Activated naive CD4-positive, alpha-beta T cell treated with anti-CD3 and anti-CD28 coated beads, Interleukin-2, amount 10 ng/mL, durations not matched to agents 5 hours and 36 hours (primary cell): Measurements from ENCODE around the gene KRTAP4-9. TPM values are rescaled to one million over a fixed set of nuclear protein-coding genes. Genes with fewer than 3 reads are reported as not detected.

Experiments used
- total RNA-seq, 2 experiments: library from RNA; stranded (reverse); gene quantifications; one replicate each; pipeline ENCODE4 v1.2.3, GENCODE V29; 2021

The KRTAP4-9 gene
- not detected for total RNA-seq

DNA sequence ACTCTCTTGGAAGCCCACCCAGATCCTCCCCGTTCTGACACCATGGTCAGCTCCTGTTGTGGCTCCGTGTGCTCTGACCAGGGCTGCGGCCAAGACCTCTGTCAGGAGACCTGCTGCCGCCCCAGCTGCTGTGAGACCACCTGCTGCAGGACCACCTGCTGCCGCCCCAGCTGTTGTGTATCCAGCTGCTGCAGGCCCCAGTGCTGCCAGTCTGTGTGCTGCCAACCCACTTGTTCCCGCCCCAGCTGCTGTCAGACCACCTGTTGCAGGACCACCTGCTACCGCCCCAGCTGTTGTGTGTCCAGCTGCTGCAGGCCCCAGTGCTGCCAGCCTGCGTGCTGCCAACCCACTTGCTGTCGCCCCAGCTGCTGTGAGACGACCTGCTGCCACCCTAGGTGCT is at the start of gene KRTAP4-9:
Gene KRTAP4-9 (plus strand): TSS at position 43 of the 400 bp plus-strand sequence. CDS start 0 bp downstream, at position 43.

DNA sequence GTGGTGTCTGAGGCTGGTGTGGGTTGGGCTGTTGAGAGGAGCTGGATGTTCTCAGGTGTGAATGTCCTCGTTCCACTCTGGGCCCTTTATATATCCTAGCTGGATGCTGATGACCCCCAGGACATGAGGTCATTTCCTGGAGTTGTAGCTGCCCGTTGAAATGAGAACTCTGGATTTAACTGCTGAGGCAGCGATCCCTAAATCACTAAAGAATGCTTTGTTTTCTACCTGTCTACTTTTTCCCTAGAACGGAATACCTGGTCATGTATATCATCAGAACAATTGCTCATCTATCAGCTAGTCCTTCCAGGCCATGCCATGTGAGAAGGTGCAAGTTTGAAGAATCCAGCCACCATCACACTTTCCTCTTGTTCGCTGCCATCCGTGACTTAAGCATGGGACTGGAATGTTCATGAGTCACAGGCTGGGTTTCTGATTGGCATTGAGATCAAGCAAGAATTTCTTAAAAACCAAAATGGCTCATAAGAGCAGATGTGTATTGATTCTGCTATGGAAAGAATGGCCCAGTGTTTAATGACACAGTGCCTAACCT is 45.1 kb upstream of the KRTAP4-9 start, which contains the start of gene KRTAP2-3:
Gene KRTAP2-3 (minus strand): TSS at position 63 of the 553 bp plus-strand sequence. CDS start 64 bp downstream, outside the sequence.

DNA sequence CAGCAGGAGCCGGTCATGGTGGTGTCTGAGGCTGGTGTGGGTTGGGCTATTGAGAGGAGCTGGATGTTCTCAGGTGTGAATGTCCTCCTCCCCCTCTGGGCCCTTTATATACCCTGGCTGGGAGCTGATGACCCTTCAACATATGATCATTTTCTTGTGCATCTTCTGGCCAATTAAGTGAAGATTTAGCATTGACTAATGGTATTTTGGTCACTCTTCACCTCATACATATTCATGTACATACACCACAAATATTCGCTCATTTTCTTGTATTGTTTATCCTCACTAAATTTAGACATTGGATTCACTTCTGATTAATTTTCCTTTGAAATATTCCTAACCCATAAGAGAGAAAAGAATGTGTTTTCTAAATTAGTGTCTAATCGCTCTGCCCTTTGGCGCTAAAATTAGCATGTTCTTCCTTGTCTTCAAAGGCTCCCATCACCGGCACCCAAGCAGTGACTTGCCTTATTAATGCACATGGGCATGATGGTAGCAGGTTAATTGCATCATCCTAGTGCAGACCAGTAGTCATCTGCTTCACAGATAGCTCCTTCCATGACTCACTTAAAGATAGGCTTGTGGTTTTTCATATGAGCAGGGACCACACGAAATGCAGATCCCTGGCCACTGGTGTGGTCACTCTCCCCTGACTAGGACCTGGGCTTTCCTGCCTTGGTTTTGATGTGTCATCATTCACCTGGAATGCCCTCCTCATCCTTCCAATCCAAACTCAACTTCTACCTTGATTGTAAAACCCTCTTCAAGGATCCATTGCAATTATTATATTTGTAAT is 39.2 kb upstream of the KRTAP4-9 start, which contains the start of gene KRTAP2-4:
Gene KRTAP2-4 (minus strand): TSS at position 51 of the 796 bp plus-strand sequence. CDS start 34 bp downstream, at position 17.

DNA sequence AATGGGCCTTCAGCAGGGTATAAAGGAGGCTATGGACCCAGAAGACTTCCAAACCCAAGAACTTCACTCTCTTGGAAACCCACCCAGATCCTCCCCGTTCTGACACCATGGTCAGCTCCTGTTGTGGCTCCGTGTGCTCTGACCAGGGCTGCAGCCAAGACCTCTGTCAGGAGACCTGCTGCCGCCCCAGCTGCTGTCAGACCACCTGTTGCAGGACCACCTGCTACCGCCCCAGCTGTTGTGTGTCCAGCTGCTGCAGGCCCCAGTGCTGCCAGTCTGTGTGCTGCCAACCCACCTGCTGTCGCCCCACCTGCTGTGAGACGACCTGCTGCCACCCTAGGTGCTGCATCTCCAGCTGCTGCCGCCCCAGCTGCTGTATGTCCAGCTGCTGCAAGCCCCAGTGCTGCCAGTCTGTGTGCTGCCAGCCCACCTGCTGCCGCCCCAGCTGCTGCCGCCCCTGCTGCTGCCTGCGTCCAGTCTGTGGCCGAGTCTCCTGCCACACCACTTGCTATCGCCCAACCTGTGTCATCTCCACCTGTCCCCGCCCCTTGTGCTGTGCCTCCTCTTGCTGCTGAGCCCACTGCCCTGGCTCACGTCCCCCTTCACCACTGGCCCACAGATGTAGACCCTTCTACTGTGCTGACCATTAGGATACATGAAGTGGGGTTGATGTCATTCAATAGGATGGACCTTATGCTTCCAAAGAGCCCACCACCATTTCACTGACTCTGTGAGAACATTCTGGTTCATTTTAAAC is 20.9 kb upstream of the KRTAP4-9 start, which contains the start of gene KRTAP4-7:
Gene KRTAP4-7 (plus strand): TSS at position 51 of the 757 bp plus-strand sequence. CDS start 57 bp downstream, at position 108.

DNA sequence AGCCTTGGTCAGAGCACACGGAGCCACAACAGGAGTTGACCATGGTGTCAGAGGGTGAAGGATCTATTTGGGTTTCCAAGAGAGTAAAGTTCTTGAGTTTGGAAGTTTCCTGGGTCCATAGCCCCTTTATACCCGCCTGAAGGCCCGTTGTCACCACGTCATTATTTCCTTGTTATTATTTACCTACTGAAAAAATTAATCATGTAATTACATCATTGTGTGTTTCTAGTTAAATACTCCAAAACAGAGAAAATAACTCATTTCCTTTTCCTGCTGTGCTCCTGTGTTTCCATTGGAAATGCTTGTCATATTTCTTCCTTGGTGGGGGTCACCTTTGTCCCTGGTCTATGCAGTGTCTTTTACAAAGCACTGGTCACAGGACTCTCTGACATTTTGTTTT is 7.1 kb upstream of the KRTAP4-9 start, which contains the start of gene KRTAP4-8:
Gene KRTAP4-8 (minus strand): TSS at position 101 of the 400 bp plus-strand sequence. CDS start 58 bp downstream, at position 43.

DNA sequence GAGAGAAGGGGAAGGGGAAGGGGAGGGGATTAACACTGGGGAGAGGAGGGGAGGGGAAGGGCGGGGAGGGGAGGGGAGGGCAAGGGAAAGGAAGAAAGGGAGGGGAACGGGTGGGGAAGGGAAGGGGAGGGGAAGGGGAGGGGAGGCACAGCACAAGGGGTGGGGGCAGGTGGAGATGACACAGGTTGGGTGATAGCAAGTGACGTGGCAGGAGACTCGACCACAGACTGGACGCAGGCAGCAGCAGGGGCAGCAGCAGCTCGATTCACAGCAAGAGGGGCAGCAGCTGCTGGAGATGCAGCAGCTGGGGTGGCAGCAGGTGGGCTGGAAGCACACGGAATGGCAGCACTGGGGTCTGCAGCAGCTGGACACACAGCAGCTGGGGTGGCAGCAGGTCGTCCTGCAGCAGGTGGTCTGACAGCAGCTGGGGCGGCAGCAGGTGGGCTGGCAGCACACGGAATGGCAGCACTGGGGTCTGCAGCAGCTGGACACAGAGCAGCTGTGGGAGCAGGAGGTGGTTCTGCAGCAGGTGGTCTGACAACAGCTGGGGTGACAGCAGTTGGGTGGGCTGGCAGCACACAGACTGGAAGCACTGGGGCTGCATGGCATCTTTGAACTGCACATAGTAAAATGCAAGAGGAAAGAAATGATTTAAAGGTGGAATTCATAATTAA is 3.5 kb upstream of the KRTAP4-9 start, which contains the start of gene KRTAP4-16:
Gene KRTAP4-16 (minus strand): TSS at position 624 of the 674 bp plus-strand sequence. CDS start 0 bp downstream, at position 624.

DNA sequence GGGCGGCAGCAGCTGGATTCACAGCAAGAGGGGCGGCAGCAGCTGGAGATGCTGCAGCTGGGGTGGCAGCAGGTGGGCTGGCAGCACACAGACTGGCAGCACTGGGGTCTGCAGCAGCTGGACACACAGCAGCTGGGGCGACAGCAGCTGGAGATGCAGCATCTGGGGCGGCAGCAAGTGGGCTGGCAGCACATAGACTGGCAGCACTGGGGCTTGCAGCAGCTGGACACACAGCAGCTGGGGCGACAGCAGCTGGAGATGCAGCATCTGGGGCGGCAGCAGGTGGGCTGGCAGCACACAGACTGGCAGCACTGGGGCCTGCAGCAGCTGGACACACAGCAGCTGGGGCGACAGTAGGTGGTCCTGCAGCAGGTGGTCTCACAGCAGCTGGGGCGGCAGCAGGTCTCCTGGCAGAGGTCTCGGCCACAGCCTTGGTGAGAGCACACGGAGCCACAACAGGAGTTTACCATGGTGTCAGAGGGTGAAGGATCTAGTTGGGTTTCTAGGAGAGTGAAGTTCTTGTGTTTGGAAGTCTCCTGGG is 12.7 kb downstream of the KRTAP4-9 start, which contains the start of gene KRTAP4-11:
Gene KRTAP4-11 (minus strand): TSS at position 528 of the 541 bp plus-strand sequence. CDS start 58 bp downstream, at position 470.

DNA sequence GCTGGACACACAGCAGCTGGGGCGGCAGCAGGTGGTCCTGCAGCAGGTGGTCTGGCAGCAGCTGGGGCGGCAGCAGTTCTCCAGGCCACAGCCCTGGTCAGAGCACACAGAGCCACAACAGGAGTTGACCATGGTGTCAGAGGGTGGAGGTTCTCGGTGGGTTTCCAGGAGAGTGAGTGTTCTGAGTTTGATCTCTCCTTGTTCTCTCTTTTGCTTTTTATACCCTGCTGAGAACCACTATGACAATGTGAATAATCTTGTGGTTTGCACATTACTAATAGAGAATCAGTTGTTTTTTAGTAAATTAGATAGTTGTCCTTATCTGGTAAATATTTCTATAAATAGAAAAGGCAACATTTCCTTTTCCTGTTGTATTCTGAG is 18.8 kb downstream of the KRTAP4-9 start, which contains the start of gene KRTAP4-12:
Gene KRTAP4-12 (minus strand): TSS at position 192 of the 381 bp plus-strand sequence. CDS start 60 bp downstream, at position 132.

DNA sequence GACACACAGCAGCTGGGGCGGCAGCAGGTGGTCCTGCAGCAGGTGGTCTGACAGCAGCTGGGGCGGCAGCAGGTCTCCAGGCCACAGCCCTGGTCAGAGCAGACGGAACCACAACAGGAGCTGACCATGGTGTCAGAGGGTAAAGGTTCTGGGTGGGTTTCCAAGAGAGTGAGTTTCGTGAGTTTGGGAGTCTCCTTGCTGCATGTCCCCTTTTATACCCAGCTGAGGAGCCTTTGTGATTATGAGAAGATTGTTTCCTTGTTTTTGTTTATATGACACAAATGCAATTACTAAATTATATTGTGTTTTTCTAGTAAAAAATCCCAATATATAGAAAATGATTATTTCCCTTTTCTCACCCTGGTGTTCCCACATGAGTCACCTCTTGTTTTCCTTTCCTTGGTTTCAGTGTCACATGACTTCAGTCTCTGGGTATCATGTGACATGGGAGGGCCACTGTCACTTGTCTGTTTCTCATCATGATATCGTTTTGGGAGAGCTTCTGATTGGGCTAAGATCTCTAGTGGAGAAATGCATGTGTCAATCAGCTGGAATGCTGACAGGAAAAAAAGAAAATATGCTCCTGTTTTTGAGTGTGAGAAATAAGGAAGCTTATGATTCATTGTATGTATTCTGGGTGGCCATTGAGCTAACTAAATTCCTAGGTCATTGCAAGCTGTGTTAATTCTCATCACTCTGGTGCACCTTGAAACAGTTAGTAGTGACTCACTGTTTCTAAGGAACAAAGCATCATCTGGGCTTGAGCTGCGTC is 35.4 kb downstream of the KRTAP4-9 start, which contains the start of gene KRTAP4-6:
Gene KRTAP4-6 (minus strand): TSS at position 185 of the 772 bp plus-strand sequence. CDS start 57 bp downstream, at position 128.

DNA sequence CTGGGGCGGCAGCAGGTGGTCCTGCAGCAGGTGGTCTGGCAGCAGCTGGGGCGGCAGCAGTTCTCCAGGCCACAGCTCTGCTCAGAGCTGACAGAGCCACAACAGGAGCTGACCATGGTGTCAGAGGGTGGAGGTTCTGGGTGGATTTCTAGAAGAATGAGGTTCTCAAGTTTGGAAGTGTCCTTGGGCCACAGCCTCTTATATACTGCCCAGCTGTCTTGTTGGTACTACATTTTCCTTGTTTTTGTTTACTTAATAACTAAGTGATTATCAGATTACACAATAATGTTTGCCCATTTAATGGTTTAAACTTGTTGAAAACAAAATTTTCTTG is 44.4 kb downstream of the KRTAP4-9 start, which contains the start of gene KRTAP4-5:
Gene KRTAP4-5 (minus strand): TSS at position 174 of the 334 bp plus-strand sequence. CDS start 58 bp downstream, at position 116.

Other genes with a start within 250 kb of the KRTAP4-9 start
- not detected for gene KRT12, start 238.2 kb upstream of the KRTAP4-9 start, total RNA-seq
- not detected for gene KRT20, start 220.1 kb upstream of the KRTAP4-9 start, total RNA-seq
- gene KRT23, start 167.7 kb upstream of the KRTAP4-9 start, total RNA-seq, result not detected
- not detected for gene KRT39, start 138.4 kb upstream of the KRTAP4-9 start, total RNA-seq
- not detected for gene KRT40, start 121.1 kb upstream of the KRTAP4-9 start, total RNA-seq
- gene KRTAP3-3, start 111.2 kb upstream of the KRTAP4-9 start, total RNA-seq, result not detected
- not detected for gene KRTAP3-2, start 105.5 kb upstream of the KRTAP4-9 start, total RNA-seq
- not detected for gene KRTAP3-1, start 96.3 kb upstream of the KRTAP4-9 start, total RNA-seq
- not detected for gene KRTAP1-5, start 78.2 kb upstream of the KRTAP4-9 start, total RNA-seq
- gene KRTAP1-4, start 75.2 kb upstream of the KRTAP4-9 start, total RNA-seq, result not detected
- gene KRTAP1-3, start 70.5 kb upstream of the KRTAP4-9 start, total RNA-seq, result not detected
- not detected for gene KRTAP1-1, start 63.9 kb upstream of the KRTAP4-9 start, total RNA-seq
- not detected for gene KRTAP2-1, start 58.1 kb upstream of the KRTAP4-9 start, total RNA-seq
- gene KRTAP2-2, start 50.2 kb upstream of the KRTAP4-9 start, total RNA-seq, result not detected
- gene KRTAP2-3, start 45.3 kb upstream of the KRTAP4-9 start, total RNA-seq, result not detected
- not detected for gene KRTAP2-4, start 39.5 kb upstream of the KRTAP4-9 start, total RNA-seq
- gene KRTAP4-7, start 21.2 kb upstream of the KRTAP4-9 start, total RNA-seq, result not detected
- gene KRTAP4-8, start 7.2 kb upstream of the KRTAP4-9 start, total RNA-seq, result not detected
- not detected for gene KRTAP4-16, start 3.2 kb upstream of the KRTAP4-9 start, total RNA-seq
- gene KRTAP4-11, start 13.0 kb downstream of the KRTAP4-9 start, total RNA-seq, result not detected
- not detected for gene KRTAP4-12, start 18.8 kb downstream of the KRTAP4-9 start, total RNA-seq
- gene KRTAP4-6, start 35.2 kb downstream of the KRTAP4-9 start, total RNA-seq, result not detected
- not detected for gene KRTAP4-5, start 44.4 kb downstream of the KRTAP4-9 start, total RNA-seq
- not detected for gene KRTAP4-4, start 55.4 kb downstream of the KRTAP4-9 start, total RNA-seq
- gene KRTAP4-3, start 62.8 kb downstream of the KRTAP4-9 start, total RNA-seq, result not detected
- not detected for gene KRTAP4-2, start 72.8 kb downstream of the KRTAP4-9 start, total RNA-seq
- gene KRTAP4-1, start 79.5 kb downstream of the KRTAP4-9 start, total RNA-seq, result not detected
- not detected for gene KRTAP9-1, start 84.5 kb downstream of the KRTAP4-9 start, total RNA-seq
- not detected for gene KRTAP9-2, start 121.3 kb downstream of the KRTAP4-9 start, total RNA-seq
- not detected for gene KRTAP9-3, start 127.1 kb downstream of the KRTAP4-9 start, total RNA-seq
- gene KRTAP9-8, start 132.6 kb downstream of the KRTAP4-9 start, total RNA-seq, result not detected
- gene KRTAP9-4, start 144.3 kb downstream of the KRTAP4-9 start, total RNA-seq, result not detected
- gene KRTAP9-9, start 150.0 kb downstream of the KRTAP4-9 start, total RNA-seq, result not detected
- not detected for gene KRTAP9-6, start 160.0 kb downstream of the KRTAP4-9 start, total RNA-seq
- not detected for gene KRTAP9-7, start 170.3 kb downstream of the KRTAP4-9 start, total RNA-seq
- gene KRTAP29-1, start 197.5 kb downstream of the KRTAP4-9 start, total RNA-seq, result under 1 TPM in 1 of 2 experiments, not detected in 1; 0.20 TPM
- gene KRTAP16-1, start 203.9 kb downstream of the KRTAP4-9 start, total RNA-seq, result under 1 TPM in 1 of 2 experiments, not detected in 1; 0.14 TPM
- not detected for gene KRTAP17-1, start 210.3 kb downstream of the KRTAP4-9 start, total RNA-seq
- gene KRT33A, start 245.4 kb downstream of the KRTAP4-9 start, total RNA-seq, result not detected